GM12875 (cell line): Measurements from ENCODE around the gene HTT.

Experiments used
- H3K4me3 ChIP-seq: one replicate; pipeline ENCODE4 v1.5.1; 2011; ENCODE audit warnings: low read depth, low read length, control low read depth
- TF ChIP-seq, protein P1 (sequence below): IDR thresholded peaks from 2 replicates; pipeline ENCODE4 v1.5.1; 2011; ENCODE audit warnings: low read depth, mild to moderate bottlenecking, control low read depth, inconsistent platforms, low read length, moderate library complexity, borderline replicate concordance; ENCODE audit not compliant: insufficient read depth

HTT gene

DNA sequence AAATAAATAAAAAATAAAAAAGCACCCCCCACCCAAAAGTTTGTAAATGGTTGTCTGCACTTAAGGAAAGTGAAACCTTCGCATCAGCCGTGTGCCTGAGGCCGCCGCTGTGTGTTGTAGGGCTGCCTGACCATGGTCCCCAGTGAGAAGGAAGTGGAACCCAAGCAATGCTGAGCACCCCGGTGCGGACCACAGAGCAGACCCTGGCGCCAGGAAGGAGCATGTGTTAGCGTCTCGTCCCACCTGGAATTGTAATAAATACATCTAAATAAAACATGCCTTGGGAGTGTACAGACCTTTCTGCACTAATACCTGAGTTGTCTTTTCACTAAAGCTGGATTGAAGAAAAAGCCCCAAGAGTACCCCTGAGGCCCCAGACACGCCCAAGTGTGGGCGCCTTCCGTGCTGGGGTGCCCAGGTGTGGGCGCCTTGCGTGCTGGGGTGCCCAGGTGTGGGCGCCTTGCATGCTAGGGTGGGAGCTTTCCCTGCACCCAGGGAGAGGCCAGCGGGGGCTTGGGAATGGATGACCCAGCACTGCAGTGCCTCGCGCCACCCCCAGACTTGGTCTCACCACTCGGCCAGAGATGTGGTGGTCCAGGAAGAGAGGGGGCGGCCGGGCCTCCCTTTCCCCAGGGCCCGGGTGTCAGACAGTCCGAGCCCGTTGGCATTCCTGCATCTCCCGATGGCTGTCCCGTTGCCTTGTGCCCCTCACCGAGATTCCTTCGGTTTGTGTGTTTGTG is 33.9 kb upstream of the HTT start:
- H3K4me3 ChIP-seq: peak overlapping the region; percentile 59

DNA sequence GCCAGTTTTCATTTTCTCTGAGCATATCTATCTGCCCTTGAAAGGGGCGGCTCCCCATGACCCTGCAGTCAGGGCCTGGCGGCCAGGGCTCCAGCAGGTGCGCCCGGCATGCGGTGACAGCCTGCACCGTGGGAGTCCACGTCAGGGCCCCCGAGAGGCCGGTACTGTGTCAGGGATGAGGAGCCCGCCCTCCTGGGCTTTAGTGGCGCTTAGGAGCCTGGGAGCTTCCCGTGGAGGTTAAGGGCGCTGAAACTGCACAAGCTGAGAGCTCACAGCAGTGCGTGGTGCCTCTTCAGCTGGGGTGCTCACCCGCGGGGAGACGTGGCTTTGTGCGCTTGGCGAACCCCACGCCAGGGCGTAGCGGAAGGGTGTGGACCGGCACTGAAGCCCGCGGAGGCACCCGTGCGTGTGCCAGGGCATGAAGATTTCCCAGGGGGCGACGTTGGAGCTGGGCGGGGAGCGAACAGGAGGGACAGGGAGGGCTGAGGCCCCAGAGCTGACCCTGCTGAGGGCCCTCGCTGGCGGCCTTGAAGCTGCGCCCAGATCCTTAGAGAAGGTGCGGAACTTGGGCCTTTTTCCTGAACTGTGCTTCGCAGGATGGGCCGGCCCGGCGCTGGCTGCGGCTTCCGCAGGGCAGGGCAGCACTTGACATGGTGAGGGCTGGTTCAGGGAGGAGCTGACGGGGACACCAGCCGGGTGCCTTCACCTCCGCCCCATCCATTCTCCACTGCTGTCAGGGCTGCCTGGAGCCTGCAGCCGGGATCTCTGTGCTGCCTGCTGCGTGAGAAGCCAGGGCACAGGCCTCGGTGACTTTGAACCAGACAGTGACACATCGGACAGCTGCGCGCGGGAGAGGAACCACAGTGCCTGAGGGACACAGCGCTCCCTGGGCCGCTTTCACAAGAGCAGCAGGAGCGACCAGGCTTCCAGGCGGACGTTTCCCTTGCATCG is 33.0 kb upstream of the HTT start:
- H3K4me3 ChIP-seq: peak overlapping the region; percentile 59
- TF ChIP-seq, protein P1, sequence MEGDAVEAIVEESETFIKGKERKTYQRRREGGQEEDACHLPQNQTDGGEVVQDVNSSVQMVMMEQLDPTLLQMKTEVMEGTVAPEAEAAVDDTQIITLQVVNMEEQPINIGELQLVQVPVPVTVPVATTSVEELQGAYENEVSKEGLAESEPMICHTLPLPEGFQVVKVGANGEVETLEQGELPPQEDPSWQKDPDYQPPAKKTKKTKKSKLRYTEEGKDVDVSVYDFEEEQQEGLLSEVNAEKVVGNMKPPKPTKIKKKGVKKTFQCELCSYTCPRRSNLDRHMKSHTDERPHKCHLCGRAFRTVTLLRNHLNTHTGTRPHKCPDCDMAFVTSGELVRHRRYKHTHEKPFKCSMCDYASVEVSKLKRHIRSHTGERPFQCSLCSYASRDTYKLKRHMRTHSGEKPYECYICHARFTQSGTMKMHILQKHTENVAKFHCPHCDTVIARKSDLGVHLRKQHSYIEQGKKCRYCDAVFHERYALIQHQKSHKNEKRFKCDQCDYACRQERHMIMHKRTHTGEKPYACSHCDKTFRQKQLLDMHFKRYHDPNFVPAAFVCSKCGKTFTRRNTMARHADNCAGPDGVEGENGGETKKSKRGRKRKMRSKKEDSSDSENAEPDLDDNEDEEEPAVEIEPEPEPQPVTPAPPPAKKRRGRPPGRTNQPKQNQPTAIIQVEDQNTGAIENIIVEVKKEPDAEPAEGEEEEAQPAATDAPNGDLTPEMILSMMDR: no peak

More for the DNA sequence above, 33.9 kb upstream of the HTT start:
- TF ChIP-seq, protein P1: no peak

DNA sequence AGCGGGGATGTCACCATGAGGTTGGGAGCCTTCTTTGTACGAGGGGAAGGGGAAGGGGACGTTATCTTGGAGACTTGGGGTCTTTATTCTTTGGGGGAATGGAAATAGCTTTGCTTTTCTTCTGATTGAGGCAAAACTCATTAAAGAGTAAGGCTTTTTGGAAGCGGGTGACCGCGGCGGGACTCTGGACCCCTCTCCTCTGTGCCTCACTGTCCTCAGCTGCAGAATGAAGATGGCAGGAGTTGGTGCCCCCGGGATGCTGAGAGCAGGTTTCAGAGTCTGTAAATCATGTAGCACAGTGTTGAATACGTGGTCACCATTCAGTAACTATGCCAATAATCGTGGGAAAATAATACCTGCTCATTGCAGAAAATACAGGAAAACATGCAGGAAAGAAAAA is 32.3 kb upstream of the HTT start:
- H3K4me3 ChIP-seq: peak overlapping the region; percentile 59

DNA sequence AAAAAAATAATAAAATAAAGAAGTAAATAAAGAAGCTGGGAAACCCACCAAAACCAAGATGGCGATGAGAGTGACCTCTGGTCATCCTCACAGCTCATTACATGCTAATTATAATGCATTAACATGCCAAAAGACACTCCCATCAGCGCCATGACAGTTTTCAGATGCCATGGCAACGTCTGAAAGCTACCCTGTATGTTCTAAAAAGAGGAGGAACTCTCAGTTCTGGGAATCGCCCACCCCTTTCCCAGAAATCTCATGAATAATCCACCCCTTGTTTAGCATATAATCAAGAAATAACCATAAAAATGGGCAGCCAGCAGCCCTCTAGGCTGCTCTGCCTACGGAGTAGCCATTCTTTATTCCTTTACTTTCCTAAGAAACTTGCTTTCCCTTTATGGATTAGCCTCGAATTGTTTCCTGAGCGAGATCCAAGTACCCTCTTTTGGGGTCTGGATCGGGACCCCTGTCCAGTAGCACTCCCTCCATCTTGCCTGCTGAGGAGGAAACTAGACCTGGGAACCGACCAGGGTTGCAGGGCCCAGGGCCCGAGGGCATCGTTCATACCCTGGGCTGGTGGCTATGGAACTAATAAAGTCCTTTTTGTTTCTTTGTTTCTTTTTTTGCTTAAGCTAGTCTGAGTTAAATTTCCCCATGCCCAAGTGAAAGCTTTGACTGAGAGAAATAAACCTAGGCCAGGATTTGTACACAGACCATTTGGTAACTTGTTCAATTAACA is 31.0 kb upstream of the HTT start:
- TF ChIP-seq, protein P1: no peak
- H3K4me3 ChIP-seq: no peak overlapping the region

More for the DNA sequence above, 32.3 kb upstream of the HTT start:
- TF ChIP-seq, protein P1: no peak

- TF ChIP-seq, protein P1: 0 out of 2 replicates have a peak, but pooled peaks have one; percentile 1
These were observed 29.3 kb upstream of the HTT start for GRCh38 chr4:3044870-3045819.

DNA sequence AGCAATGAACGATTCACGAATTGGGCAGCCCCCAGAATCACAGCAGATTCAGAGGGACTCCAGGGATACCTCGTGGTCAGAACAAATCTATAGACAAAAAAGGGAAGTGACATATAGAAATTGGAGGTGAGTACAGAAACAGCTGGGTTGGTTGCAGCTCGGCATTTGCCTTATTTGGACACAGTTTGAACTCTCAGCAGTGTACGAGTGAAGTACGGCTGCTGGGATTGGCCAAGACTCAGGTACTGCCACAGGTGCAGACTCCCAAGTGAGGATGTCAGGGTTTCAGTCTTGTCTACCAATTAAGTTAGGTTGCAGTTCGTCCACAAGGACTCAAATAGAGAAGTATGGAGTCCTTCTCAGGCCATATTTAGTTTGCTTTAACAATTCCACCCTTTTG is 28.3 kb upstream of the HTT start:
- TF ChIP-seq, protein P1: no peak
- H3K4me3 ChIP-seq: no peak overlapping the region

More at GRCh38 chr4:3044870-3045819, 29.3 kb upstream of the HTT start:
- H3K4me3 ChIP-seq: no peak overlapping the region
